GM12873 (cell line): ENCODE measurements around the gene ERBB4.

Source experiments
- TF ChIP-seq, protein P1 (sequence below): IDR thresholded peaks from 2 replicates; pipeline ENCODE4 v1.5.1; 2012; ENCODE audit warnings: low read depth, mild to moderate bottlenecking, moderate library complexity, low read length, control low read depth; ENCODE audit not compliant: insufficient read depth; ENCODE audit errors: missing control alignments

Gene ERBB4

DNA sequence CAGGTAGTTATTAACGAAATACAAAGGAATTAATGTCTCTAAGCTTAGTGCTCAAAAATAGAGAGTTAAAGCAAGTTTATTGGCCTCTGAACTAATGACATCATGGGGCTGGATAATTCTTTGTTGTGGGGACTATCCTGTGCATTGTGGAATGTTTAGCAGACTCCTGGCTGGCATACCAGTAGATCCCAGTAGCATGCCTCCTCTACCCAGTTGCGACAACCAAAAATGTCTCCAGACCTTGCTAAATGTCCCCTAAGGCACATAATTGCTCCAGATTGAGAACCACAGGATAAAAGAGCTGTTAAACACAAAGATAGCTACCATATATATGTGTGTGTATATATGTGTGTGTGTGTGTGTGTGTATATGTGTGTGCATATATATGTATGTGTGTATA, 194.5 kb downstream of the ERBB4 start:
- TF ChIP-seq, protein P1, sequence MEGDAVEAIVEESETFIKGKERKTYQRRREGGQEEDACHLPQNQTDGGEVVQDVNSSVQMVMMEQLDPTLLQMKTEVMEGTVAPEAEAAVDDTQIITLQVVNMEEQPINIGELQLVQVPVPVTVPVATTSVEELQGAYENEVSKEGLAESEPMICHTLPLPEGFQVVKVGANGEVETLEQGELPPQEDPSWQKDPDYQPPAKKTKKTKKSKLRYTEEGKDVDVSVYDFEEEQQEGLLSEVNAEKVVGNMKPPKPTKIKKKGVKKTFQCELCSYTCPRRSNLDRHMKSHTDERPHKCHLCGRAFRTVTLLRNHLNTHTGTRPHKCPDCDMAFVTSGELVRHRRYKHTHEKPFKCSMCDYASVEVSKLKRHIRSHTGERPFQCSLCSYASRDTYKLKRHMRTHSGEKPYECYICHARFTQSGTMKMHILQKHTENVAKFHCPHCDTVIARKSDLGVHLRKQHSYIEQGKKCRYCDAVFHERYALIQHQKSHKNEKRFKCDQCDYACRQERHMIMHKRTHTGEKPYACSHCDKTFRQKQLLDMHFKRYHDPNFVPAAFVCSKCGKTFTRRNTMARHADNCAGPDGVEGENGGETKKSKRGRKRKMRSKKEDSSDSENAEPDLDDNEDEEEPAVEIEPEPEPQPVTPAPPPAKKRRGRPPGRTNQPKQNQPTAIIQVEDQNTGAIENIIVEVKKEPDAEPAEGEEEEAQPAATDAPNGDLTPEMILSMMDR, result no peak

DNA sequence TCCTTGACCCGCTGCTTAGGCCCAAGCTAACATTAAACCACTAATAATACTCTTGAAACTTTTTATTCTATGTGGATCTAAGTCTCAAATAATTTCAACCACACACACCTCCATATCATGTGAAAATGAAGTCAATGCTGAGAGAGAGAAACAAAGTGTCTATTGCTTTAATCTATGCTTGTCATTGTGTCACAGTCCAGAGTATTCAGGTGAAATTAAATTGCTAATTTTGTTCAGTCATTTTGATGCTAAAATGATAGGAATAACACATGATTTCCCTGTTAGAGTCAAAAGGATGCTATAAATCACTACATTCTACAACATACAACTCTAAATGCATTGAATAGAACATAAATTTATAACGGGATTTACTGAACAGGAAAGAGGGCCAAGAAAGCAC, 195.4 kb downstream of the ERBB4 start:
- TF ChIP-seq, protein P1, result no peak

DNA sequence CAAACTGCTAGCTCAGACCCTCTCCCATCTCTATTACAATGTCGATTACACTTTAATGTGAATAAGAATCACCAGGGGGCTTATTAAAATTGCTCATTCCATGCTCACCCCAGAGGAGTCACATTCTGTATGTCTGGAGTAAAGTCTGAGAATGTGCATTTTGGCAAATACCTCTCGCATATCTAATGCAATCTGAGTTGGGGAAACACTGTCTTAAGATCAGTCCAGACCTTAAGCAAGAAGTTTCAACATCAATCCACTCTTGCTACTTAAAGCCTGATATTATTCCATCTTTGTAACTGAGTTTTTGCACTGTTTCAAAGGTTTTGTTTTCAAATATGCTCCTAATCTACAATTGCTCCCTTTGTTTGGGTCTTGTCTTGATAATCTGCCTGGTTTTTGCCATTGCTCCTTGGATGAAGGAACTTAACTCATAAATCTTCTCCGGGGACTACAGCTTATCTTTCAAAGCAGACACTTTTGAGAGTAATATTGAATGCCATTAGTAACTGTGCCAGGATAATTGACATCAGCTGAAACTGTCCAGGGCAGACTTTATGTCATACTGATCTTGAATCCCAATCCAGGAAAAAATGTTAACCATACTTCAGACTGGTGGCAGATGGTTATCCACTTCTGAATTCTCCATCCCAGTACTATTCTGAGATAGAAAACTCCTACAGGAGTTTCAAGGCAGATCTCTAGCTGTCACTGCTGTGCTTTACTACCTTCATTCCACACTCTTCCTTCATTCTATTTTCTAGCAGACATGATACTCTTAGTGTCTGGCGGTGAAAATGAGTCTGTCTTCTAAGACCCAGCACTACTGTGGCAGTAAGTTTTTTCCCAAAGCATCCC, 200.9 kb downstream of the ERBB4 start:
- TF ChIP-seq, protein P1, result no peak

DNA sequence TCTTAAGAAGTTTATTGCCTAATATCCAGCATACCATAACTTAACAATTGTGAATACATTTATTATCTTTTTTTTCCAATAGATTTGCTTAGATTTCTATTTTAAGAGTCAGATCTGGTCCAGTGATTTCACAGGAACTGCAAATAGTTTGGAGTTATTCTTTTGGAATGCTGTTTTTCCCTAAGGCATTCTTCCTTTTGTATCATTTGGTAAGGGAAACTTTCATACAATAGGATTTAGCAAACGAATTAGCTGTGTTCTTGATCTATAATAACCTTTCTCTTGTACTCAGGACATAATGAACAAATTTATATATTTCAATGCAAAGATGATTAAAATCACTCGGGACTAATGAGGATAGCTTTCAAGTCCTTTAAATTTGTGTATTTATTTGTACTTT, 201.6 kb downstream of the ERBB4 start:
- TF ChIP-seq, protein P1, result no peak

DNA sequence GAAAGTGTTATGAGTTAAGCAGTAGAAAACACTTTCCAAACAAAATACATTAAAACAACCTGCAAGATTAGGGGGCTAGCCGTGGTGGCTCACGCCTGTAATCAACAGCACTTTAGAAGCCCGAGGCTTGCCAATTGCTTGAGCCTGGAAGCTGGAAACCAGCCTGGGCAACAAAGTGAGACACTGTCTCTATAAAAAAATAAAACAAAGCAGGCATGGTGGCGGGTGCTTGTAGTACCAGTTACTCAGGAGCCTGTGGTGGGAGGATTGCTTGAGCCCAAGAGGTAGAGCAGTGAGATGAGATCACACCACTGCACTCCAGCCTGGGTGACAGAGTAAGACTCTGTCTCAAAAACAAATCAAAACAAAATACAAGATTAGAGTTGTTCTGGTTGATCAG, 208.3 kb downstream of the ERBB4 start:
- TF ChIP-seq, protein P1, result no peak

DNA sequence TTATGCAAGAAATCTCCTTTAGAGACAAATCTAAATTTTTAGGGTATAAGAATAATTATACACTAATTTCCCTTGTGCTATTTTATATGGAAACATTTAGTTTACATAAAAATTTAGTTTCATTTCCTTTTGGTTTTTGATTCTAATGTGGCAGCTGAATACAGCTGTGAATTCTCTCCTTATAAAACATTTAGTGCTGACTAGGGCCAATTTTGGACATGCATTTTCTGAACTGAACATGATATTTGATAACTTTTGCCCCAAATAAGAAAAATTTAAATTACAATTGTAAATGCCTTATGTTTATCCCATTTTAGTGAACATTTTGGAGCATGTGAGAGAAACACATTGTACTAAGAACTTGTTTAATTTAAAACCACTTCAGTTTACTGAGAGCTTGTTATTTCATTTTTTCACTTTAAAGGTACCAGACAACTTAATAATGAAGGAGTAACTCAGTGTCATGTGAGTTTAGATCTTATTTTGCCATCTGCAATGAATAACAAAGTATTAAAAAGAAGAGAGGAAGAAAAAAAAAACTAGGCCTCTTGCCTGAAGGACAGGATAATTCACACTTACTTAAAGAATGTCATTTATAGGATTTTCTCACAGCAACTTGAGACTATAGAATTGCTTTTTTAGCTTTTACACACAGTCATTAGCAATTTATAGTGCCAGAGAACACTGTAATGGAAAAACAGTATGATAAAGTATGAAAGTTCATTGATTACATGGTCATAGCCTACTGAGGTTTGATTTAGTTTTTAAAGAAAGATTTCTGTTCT, 209.7 kb downstream of the ERBB4 start:
- TF ChIP-seq, protein P1, result no peak

DNA sequence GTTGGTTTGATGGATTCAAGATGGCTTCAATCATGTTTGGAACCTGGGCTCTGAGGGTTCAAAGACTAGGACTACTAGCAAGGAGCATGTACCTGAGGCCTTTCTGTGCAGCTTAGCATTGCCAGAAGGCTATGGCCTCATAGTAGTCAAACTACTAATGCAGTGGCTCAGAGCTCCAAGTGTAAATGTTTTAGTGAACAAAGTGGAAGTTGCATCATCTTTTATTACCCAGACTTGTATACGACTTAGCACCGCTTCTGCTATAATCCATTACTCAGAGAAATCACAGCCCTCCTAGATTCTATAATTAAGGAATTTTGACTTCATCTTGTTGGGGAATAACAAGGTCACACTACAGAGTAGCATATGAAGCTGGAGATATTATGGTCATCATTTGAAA, 210.5 kb downstream of the ERBB4 start:
- TF ChIP-seq, protein P1, result no peak
